KBM-7 (cell line): Measurements from ENCODE around the gene AGBL4.
"Not testable (repeated sequence)": the region's sequence is repeated elsewhere in the genome, so short reads cannot be mapped to it uniquely, and the experiment has no call there.

Source experiments
- DNase-seq: peaks from one replicate; pipeline ENCODE4 v3.0.0-alpha.2; 2015
- in situ Hi-C: fragments of 300-500 bp; cut with MboI; formaldehyde crosslinking; loops from 2 replicates; pipeline ENCODE4 v1.14.3; 2020; ENCODE audit warnings: low sequenced_read_pairs, low pct_unique_long_range_greater_than_20kb, mixed read lengths

The AGBL4 gene

GRCh38 chr1:50023292-50024159 is at the start of gene AGBL4:
Gene AGBL4 (minus strand): TSS chr1:50023954.
- DNase-seq: peak; percentile 9
- in situ Hi-C loops: no loop called here

DNA sequence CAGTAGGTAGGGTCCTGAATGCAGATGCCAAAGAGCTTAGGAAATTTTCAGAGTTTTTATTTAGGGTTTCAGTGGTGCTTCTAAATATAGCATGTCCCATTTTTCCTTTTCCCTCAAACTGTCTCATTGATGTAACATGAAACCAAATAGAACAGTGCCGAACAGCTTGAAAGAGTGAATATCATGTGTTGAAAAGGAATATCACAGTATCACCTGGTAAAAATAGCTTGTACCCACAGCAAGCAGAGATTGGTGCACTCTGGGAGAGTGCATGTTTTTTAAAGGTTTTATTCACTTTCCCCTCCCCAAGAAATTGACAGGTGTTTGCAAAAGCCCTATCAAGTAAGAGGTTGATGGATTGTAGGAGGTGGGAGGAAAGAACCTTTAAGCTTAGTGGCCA is 43.1 kb upstream of the AGBL4 start:
- in situ Hi-C loops: no loop called here
- DNase-seq: no peak

DNA sequence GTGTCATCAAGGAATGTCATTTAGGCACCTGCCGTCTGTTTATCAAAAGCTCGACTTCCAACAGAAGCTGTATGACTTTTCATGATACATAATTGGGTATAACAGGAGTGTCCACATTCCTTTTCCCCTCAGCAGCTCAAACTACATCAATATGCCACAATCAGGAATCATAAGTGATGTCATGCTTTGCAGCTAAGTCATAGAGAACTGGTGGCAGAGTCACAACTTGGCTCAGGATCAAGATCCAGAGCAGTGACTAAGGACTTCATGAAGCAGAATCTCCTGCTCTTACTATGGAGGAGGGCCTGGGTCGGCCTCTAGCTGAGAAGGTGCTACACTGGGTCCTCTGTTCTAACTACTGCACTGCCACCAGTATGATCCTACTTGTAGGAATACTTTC is 36.5 kb upstream of the AGBL4 start:
- DNase-seq: no peak
- in situ Hi-C loops: no loop called here

DNA sequence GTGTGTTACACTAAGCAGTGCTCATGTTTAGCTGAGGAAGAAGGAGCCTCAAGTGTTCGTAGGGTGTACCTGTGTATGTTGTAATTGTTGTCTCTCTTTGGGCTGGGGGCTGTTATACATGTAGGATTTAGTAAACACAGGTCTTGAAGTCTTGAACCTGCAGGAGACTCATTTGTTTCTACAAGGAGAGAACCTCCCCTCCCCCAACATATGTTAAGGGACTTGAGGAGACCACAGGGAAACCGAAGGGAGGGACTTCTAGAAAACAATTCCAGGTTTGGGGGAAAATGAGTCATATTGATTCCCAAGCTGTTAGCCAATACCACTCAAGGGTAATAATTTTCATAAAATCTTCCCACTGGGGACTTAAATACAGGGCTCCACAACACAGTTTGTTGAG is 25.0 kb upstream of the AGBL4 start:
- DNase-seq: no peak
- in situ Hi-C loops: no loop called here

- in situ Hi-C loops: no loop called here
- no peak for DNase-seq
Measured at GRCh38 chr1:50047916-50048694, 24.4 kb upstream of the AGBL4 start.

- DNase-seq: peak; percentile 12
- in situ Hi-C loops: no loop called here
Measured at GRCh38 chr1:50038237-50038809, 14.6 kb upstream of the AGBL4 start.

- DNase-seq: peak; percentile 4
- in situ Hi-C loops: no loop called here
Measured at GRCh38 chr1:50027794-50028193, 4.0 kb upstream of the AGBL4 start.

GRCh38 chr1:49995734-49996133 is 28.0 kb downstream of the AGBL4 start:
- no peak for DNase-seq
- in situ Hi-C loops: no loop called here

GRCh38 chr1:49971088-49971487 is 52.7 kb downstream of the AGBL4 start:
- in situ Hi-C loops: no loop called here
- DNase-seq: no peak

- in situ Hi-C loops: no loop called here
- DNase-seq: no peak
Measured at GRCh38 chr1:49951385-49951784, 72.4 kb downstream of the AGBL4 start.

DNA sequence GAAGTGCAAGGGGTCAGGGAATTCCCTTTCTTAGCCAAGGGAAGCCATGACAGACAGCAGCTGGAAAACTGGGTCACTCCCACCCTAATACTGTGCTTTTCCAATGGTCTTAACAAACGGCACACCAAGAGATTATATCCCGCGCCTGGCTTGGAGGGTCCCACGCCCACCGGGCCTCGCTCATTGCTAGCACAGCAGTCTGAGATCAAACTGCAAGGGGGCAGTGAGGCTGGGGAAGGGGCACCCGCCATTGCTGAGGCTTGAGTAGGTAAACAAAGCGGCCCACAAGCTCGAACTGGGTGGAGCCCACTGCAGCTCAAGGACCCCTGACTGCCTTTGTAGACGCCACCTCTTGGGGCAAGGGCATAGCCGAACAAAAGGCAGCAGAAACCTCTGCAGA is 108.5 kb downstream of the AGBL4 start:
- in situ Hi-C loops, DNase-seq: not testable (repeated sequence)

GRCh38 chr1:49906365-49906764 is 117.4 kb downstream of the AGBL4 start:
- DNase-seq: no peak
- in situ Hi-C loops: no loop called here

DNA sequence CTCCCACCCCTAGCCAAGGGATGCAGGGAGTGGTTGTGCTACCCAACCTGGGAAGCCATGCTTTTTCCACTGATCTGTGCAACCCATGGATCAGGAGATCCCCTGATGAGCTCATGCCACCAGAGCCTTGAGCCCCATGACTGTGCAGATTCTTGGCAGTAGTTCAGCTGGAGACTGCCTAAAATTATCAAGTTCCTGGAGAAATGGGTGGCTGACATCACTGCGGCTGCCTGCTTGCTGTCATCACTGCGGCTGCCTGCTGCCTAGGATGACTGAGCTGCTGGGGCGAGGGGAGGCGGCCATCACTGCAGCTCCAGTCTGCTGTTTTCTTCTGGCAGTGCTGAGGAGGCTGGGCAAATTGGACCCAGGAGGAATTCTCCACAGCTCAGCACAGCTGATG is 159.2 kb downstream of the AGBL4 start:
- DNase-seq: no peak
- in situ Hi-C loops: no loop called here

DNA sequence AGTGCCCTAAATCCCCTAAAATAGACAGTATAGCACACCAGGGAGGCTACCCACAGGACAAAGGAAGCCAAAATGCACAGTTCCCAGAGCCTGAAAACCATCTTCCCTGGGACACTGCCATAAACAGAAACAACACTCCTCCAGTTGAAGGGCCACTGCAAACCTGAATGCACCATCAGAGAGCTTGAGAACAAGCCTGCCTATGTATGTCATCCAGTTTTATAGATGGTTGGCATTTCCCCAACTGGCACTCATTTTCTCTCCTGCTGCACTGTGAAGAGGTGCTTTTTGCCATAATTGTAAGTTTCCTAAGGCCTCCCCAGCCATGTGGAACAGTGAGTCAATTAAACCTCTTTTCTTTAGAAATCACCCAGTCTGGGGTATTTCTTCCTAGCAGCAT is 169.0 kb downstream of the AGBL4 start:
- no peak for DNase-seq
- in situ Hi-C loops: no loop called here

- in situ Hi-C loops: no loop called here
- no peak for DNase-seq
Measured at GRCh38 chr1:49842596-49842995, 181.2 kb downstream of the AGBL4 start.

DNA sequence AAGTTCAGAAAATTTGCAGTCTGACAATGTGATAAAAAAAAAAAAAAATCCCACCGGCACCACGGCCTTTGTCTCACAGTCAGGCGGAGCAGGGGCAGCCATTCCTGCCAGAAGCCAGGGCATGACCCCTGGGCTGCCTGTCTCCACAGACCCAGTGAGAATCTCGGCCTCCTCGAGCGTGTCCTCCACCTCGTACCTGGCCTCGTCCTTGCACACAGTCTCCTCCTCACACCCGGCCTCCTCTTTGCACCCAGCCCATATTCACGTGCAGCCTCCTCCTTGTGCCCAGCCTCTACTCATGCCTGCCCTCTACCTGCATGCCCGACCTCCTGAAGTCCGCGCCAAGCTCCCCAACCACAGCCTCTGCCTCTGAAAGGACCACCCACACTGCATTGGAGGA is 182.0 kb downstream of the AGBL4 start:
- DNase-seq: no peak
- in situ Hi-C loops: no loop called here

DNA sequence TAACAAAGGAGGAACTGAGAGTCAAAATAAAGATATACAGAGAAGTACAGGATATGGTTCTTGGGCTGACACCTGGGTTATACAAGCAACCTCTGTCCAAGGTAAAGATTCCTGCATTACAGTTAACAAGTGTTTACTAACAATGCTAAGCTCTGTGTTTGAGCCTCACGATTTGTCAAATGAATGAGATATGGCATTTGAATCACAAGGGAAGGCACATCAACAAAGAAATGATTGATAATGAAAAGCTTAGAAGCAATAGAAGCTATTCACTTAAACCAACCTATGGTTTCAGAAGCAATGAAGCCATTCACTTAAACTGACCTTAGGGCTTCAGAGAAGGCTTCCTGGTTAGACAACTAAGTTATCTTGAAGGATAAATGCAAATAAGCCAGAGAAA is 199.5 kb downstream of the AGBL4 start:
- in situ Hi-C loops: no loop called here
- DNase-seq: no peak

DNA sequence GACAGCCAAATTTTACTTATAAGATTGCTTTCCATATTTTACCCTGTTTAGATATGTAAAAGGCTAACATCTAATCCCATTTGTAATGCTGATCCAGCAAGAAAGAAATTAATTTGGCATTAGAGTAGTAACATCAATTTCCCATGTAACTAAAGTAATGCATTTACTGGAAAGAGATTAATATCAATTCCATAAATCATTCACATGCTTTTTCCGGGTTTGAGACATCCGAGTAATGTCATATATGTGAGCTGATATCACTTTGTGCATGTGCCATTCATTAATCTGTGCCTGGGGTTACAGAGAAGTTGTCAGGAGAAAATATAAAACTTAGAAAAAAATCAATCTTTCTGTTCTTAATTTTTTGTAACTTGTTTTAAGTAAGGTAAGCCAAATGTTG is 206.1 kb downstream of the AGBL4 start:
- DNase-seq: no peak

GRCh38 chr1:49787013-49787412 is 236.7 kb downstream of the AGBL4 start:
- in situ Hi-C loops, DNase-seq: not testable (repeated sequence)

More for the DNA sequence above, 206.1 kb downstream of the AGBL4 start:
- in situ Hi-C loops: no loop called here

GRCh38 chr1:49765034-49765433 is 258.7 kb downstream of the AGBL4 start:
- peak; percentile 2 for DNase-seq
- in situ Hi-C loops: no loop called here
